HepG2 (cell line): Measurements from ENCODE around the gene FKBP1B. TPM values are rescaled to one million over a fixed set of nuclear protein-coding genes. Genes with fewer than 3 reads are reported as not detected.

Experiments used
- ATF3 ChIP-seq: sonication (generic); formaldehyde crosslinking; IDR thresholded peaks from 2 replicates; pipeline ENCODE4 v1.4.0; 2020; ENCODE audit warnings: missing genetic modification reagents
- EP300 ChIP-seq, 3 experiments: sonication (generic) in 1 of 3; formaldehyde crosslinking in 1 of 3; IDR thresholded peaks; 2 replicates each; pipeline versions ENCODE4 v1.5.1 to v1.6.1; 2011 to 2020; ENCODE audit warnings: low read depth in 2 of 3, low read length in 2 of 3, borderline replicate concordance in 1 of 3, improper control_type of control experiment in 1 of 3, mild to moderate bottlenecking in 1 of 3, missing genetic modification reagents in 1 of 3, moderate library complexity in 1 of 3
- HOXA3 ChIP-seq: sonication (generic); formaldehyde crosslinking; IDR thresholded peaks from 2 replicates; pipeline ENCODE4 v1.5.0; 2020; ENCODE audit warnings: missing genetic modification reagents
- KLF12 ChIP-seq: sonication (generic); formaldehyde crosslinking; IDR thresholded peaks from 2 replicates; pipeline ENCODE4 v1.4.0; 2020; ENCODE audit warnings: missing genetic modification reagents, borderline replicate concordance
- TAF1 ChIP-seq: sonication (generic); formaldehyde crosslinking; IDR thresholded peaks from 2 replicates; pipeline ENCODE4 v1.4.0; 2020; ENCODE audit warnings: missing genetic modification reagents
- ZEB1 ChIP-seq: IDR thresholded peaks from 2 replicates; pipeline ENCODE4 v1.6.1; 2012; ENCODE audit warnings: mild to moderate bottlenecking, low read depth, inconsistent platforms; ENCODE audit not compliant: insufficient replicate concordance
- ZNF225 ChIP-seq: sonication (generic); formaldehyde crosslinking; IDR thresholded peaks from 2 replicates; pipeline ENCODE4 v1.4.0; 2020; ENCODE audit warnings: mild to moderate bottlenecking, missing genetic modification reagents
- ZNF230 ChIP-seq: sonication (generic); formaldehyde crosslinking; IDR thresholded peaks from 2 replicates; pipeline ENCODE4 v1.4.0; 2020; ENCODE audit warnings: mild to moderate bottlenecking, missing genetic modification reagents
- ZNF484 ChIP-seq: sonication (generic); formaldehyde crosslinking; IDR thresholded peaks from 2 replicates; pipeline ENCODE4 v1.5.1; 2020; ENCODE audit warnings: mild to moderate bottlenecking, low read depth, missing genetic modification reagents, borderline replicate concordance
- ZNF615 ChIP-seq: sonication (generic); formaldehyde crosslinking; IDR thresholded peaks from 2 replicates; pipeline ENCODE4 v1.5.0; 2020; ENCODE audit warnings: mild to moderate bottlenecking, missing genetic modification reagents, borderline replicate concordance
- ZNF891 ChIP-seq: sonication (generic); formaldehyde crosslinking; IDR thresholded peaks from 2 replicates; pipeline ENCODE4 v1.5.0; 2020; ENCODE audit warnings: mild to moderate bottlenecking, missing genetic modification reagents
- polyA plus RNA-seq, 8 experiments: library from polyadenylated mRNA; depleted of rRNA in 3 of 8; stranded (reverse) in 7 of 8; unstranded in 1 of 8; fragments of >200 nt; fragmentation: Illumina TruSeq in 4 of 8; extraction: Trizol in 4 of 8; gene quantifications; 2 replicates each; pipeline versions ENCODE4 v1.2.1 to v1.2.3, GENCODE V29; 2011 to 2016; ENCODE audit warnings: low read depth in 4 of 8, missing spikeins in 1 of 8, mixed read lengths in 1 of 8; ENCODE audit not compliant: insufficient read depth in 1 of 8
- total RNA-seq, 5 experiments: library from RNA; depleted of rRNA; stranded (reverse); fragments of >200 nt; fragmentation: Illumina TruSeq; extraction: Trizol; gene quantifications; 2 replicates each; pipeline ENCODE4 v1.2.3, GENCODE V29; 2016; ENCODE audit warnings: low read depth in 1 of 5
- TF ChIP-seq, protein P1 (sequence below): sonication (generic); formaldehyde crosslinking; IDR thresholded peaks from 2 replicates; pipeline ENCODE4 v1.4.0; 2020; ENCODE audit warnings: missing genetic modification reagents, borderline replicate concordance
- TF ChIP-seq, protein P2 (sequence below): sonication (generic); formaldehyde crosslinking; IDR thresholded peaks from 2 replicates; pipeline ENCODE4 v1.5.0; 2020; ENCODE audit warnings: mild to moderate bottlenecking, missing genetic modification reagents
- TF ChIP-seq, protein P3 (sequence below): sonication (generic); formaldehyde crosslinking; IDR thresholded peaks from 2 replicates; pipeline ENCODE4 v1.8.0; 2022; ENCODE audit warnings: missing genetic modification reagents, mild to moderate bottlenecking, inconsistent platforms, borderline replicate concordance
- TF ChIP-seq, protein P4 (sequence below): IDR thresholded peaks from 2 replicates; pipeline ENCODE4 v1.6.1; 2016
- TF ChIP-seq, protein P5 (sequence below): sonication (generic); formaldehyde crosslinking; IDR thresholded peaks from 2 replicates; pipeline ENCODE4 v1.5.0; 2020; ENCODE audit warnings: mild to moderate bottlenecking, missing genetic modification reagents, moderate library complexity

The FKBP1B gene
- total and polyA plus RNA-seq, 2 of the 13 experiments (the other 11 are each of a cell fraction or from before 2014, with no cell fraction given): 35.2 to 96.3 TPM

GRCh38 chr2:24084386-24085199, 35.1 kb downstream of the FKBP1B start, which contains the start of gene TP53I3 (continued):
- TF ChIP-seq, protein P1, sequence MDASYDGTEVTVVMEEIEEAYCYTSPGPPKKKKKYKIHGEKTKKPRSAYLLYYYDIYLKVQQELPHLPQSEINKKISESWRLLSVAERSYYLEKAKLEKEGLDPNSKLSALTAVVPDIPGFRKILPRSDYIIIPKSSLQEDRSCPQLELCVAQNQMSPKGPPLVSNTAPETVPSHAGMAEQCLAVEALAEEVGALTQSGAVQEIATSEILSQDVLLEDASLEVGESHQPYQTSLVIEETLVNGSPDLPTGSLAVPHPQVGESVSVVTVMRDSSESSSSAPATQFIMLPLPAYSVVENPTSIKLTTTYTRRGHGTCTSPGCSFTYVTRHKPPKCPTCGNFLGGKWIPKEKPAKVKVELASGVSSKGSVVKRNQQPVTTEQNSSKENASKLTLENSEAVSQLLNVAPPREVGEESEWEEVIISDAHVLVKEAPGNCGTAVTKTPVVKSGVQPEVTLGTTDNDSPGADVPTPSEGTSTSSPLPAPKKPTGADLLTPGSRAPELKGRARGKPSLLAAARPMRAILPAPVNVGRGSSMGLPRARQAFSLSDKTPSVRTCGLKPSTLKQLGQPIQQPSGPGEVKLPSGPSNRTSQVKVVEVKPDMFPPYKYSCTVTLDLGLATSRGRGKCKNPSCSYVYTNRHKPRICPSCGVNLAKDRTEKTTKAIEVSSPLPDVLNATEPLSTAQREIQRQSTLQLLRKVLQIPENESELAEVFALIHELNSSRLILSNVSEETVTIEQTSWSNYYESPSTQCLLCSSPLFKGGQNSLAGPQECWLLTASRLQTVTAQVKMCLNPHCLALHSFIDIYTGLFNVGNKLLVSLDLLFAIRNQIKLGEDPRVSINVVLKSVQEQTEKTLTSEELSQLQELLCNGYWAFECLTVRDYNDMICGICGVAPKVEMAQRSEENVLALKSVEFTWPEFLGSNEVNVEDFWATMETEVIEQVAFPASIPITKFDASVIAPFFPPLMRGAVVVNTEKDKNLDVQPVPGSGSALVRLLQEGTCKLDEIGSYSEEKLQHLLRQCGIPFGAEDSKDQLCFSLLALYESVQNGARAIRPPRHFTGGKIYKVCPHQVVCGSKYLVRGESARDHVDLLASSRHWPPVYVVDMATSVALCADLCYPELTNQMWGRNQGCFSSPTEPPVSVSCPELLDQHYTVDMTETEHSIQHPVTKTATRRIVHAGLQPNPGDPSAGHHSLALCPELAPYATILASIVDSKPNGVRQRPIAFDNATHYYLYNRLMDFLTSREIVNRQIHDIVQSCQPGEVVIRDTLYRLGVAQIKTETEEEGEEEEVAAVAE (CRISPR knock-in tag): 0 out of 2 replicates have a peak, but pooled peaks have one; percentile 40
- peak; percentile 76; the same call in 1 of the 2 replicates for TF ChIP-seq TAF1 (CRISPR knock-in tag)
- no peak; a peak in 1 of 4 replicates for TF ChIP-seq EP300 (IDR thresholded peaks at IDR 0.05; ENCODE audit: low read depth in 2 of 2, low read length in 2 of 2)
- no peak for TF ChIP-seq EP300 (CRISPR knock-in tag; IDR thresholded peaks at IDR 0.05; ENCODE audit: borderline replicate concordance)
- TF ChIP-seq, protein P2, sequence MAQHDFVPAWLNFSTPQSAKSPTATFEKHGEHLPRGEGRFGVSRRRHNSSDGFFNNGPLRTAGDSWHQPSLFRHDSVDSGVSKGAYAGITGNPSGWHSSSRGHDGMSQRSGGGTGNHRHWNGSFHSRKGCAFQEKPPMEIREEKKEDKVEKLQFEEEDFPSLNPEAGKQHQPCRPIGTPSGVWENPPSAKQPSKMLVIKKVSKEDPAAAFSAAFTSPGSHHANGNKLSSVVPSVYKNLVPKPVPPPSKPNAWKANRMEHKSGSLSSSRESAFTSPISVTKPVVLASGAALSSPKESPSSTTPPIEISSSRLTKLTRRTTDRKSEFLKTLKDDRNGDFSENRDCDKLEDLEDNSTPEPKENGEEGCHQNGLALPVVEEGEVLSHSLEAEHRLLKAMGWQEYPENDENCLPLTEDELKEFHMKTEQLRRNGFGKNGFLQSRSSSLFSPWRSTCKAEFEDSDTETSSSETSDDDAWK: no peak
- peak; percentile 29 for TF ChIP-seq ZEB1
- TF ChIP-seq ZNF891: no peak; the same call in 1 of the 2 replicates
- peak; percentile 11 for TF ChIP-seq HOXA3 (CRISPR knock-in tag)
- TF ChIP-seq, protein P3, sequence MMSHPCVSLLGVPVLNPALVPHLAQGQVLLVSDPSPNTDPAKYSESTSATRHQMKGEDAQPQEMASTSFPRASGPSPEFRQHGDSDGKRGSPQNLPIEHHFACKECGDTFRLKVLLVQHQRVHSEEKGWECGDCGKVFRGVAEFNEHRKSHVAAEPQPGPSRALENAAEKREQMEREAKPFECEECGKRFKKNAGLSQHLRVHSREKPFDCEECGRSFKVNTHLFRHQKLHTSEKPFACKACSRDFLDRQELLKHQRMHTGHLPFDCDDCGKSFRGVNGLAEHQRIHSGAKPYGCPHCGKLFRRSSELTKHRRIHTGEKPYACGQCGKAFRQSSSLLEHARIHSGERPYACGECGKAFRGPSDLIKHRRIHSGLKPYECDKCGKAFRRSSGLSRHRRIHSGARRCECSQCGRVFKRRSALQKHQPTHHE (CRISPR knock-in tag): no peak
- TF ChIP-seq KLF12 (CRISPR knock-in tag): peak; percentile 36; the same call in 1 of the 2 replicates
- no peak for TF ChIP-seq ZNF615 (CRISPR knock-in tag)
- TF ChIP-seq, protein P4, sequence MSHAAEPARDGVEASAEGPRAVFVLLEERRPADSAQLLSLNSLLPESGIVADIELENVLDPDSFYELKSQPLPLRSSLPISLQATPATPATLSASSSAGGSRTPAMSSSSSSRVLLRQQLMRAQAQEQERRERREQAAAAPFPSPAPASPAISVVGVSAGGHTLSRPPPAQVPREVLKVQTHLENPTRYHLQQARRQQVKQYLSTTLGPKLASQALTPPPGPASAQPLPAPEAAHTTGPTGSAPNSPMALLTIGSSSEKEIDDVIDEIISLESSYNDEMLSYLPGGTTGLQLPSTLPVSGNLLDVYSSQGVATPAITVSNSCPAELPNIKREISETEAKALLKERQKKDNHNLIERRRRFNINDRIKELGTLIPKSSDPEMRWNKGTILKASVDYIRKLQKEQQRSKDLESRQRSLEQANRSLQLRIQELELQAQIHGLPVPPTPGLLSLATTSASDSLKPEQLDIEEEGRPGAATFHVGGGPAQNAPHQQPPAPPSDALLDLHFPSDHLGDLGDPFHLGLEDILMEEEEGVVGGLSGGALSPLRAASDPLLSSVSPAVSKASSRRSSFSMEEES (CRISPR knock-in tag): no peak
- TF ChIP-seq, protein P5, sequence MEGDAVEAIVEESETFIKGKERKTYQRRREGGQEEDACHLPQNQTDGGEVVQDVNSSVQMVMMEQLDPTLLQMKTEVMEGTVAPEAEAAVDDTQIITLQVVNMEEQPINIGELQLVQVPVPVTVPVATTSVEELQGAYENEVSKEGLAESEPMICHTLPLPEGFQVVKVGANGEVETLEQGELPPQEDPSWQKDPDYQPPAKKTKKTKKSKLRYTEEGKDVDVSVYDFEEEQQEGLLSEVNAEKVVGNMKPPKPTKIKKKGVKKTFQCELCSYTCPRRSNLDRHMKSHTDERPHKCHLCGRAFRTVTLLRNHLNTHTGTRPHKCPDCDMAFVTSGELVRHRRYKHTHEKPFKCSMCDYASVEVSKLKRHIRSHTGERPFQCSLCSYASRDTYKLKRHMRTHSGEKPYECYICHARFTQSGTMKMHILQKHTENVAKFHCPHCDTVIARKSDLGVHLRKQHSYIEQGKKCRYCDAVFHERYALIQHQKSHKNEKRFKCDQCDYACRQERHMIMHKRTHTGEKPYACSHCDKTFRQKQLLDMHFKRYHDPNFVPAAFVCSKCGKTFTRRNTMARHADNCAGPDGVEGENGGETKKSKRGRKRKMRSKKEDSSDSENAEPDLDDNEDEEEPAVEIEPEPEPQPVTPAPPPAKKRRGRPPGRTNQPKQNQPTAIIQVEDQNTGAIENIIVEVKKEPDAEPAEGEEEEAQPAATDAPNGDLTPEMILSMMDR: peak; percentile 94
- TF ChIP-seq ATF3: no peak; the same call in 1 of the 2 replicates
- no peak for TF ChIP-seq ZNF484 (CRISPR knock-in tag)
- TF ChIP-seq ZNF230 (CRISPR knock-in tag): peak; percentile 17; the same call in 1 of the 2 replicates
- peak; percentile 63; the same call in 1 of the 2 replicates for TF ChIP-seq ZNF225 (CRISPR knock-in tag)
